Muscle layer of duodenum (tissue), 2 donors: Measurements from ENCODE around the gene KRTAP20-1.

ENCODE experiments used
- H3K27ac ChIP-seq: one replicate; pipeline ENCODE4 v1.7.0; 2013; ENCODE audit warnings: mild to moderate bottlenecking, low read length
- H3K27me3 ChIP-seq: one replicate; pipeline ENCODE4 v1.7.0; 2013; ENCODE audit warnings: low read depth, mild to moderate bottlenecking, control low read depth, low read length
- H3K36me3 ChIP-seq, 2 donors: one replicate each; pipeline ENCODE4 v1.7.0; 2013; ENCODE audit warnings: low read length in 2 of 2, control low read depth in 1 of 2, mild to moderate bottlenecking in 1 of 2; ENCODE audit not compliant: insufficient read depth in 2 of 2, control insufficient read depth in 1 of 2
- H3K4me1 ChIP-seq, 2 donors: one replicate each; pipeline ENCODE4 v1.7.0; 2013; ENCODE audit warnings: low read length in 2 of 2, mild to moderate bottlenecking in 2 of 2, control low read depth in 1 of 2, moderate library complexity in 1 of 2; ENCODE audit not compliant: insufficient read depth in 2 of 2, control insufficient read depth in 1 of 2
- H3K4me3 ChIP-seq, 2 donors: one replicate each; pipeline ENCODE4 v1.7.0; 2013; ENCODE audit warnings: low read length in 2 of 2, low read depth in 1 of 2, mild to moderate bottlenecking in 1 of 2
- H3K9me3 ChIP-seq, 2 donors: one replicate each; pipeline ENCODE4 v1.7.0; 2013; ENCODE audit warnings: low read length in 2 of 2, control low read depth in 1 of 2, mild to moderate bottlenecking in 1 of 2; ENCODE audit not compliant: control insufficient read depth in 1 of 2
- donor health status: healthy.

The KRTAP20-1 gene

GRCh38 chr21:30616125-30616524 lies at the start of gene KRTAP20-1:
KRTAP20-1 (plus strand) TSS chr21:30616425; CDS start chr21:30616455, 30 bp downstream.
- Histone ChIP-seq H3K4me3 (no peak within 1 kb of the TSS), H3K27ac (no peak within 1 kb of the TSS), H3K27me3 (no peaks in the 10 kb centered on the region), H3K36me3 (no peaks in the 10 kb centered on the region), H3K4me1 (no peaks in the 10 kb centered on the region), H3K9me3 (peaks cover 0 to 3% of the 10 kb centered on the region in 2 donors)

DNA sequence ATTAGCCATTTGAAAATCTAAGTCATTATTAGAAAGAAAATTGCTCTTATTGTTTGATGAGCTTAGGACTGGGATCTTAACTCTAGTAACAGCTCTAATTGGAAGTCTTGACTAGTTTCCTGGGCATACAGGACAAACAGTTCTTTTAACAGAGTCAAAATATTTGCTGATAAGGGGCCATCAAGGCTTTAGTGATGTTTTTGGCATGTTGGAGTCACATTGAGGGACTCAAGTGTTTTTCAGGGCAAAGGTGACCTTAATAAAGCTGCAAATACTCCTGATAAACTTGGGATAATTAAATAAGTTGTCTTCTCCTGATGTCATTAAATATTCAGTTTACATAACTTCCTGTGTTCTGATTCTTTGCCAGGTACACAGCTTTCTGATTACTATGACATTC lies 48.6 kb upstream of the KRTAP20-1 start:
- no peaks in the 10 kb centered on the region for H3K4me1 ChIP-seq
- no peaks in the 10 kb centered on the region for H3K36me3 ChIP-seq
- H3K27me3 ChIP-seq, result no peaks in the 10 kb centered on the region
- no peaks in the 10 kb centered on the region for H3K9me3 ChIP-seq
- H3K27ac ChIP-seq, result no peak overlapping the region
- no peak overlapping the region for H3K4me3 ChIP-seq

DNA sequence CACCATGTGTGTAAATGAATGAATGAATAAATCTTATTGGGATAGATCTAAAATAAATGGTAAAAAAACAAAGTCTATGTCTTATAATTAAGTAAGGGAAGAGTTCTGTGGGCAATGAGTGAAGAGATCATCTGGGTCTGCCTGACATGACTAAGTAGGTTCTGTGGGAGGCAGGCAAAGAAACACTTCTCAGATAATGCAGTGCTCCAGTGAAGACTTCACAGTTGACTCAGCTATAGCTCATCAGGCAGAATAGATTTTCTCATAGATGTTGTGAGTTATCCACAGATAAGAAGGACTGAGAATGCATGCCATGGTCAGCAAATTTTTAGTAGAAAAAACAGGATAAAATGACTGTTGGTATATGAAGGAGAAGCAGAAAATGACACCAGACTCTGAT lies 38.5 kb upstream of the KRTAP20-1 start:
- Histone ChIP-seq H3K9me3 (no peaks in the 10 kb centered on the region), H3K27ac (no peak overlapping the region), H3K36me3 (no peaks in the 10 kb centered on the region), H3K27me3 (no peaks in the 10 kb centered on the region), H3K4me1 (no peaks in the 10 kb centered on the region), H3K4me3 (no peak overlapping the region)

- H3K27ac ChIP-seq, result no peak overlapping the region
These were observed 36.9 kb upstream of the KRTAP20-1 start for GRCh38 chr21:30579346-30579745.

GRCh38 chr21:30580132-30580531 lies 36.1 kb upstream of the KRTAP20-1 start:
- no peak overlapping the region for H3K27ac ChIP-seq
- no peak overlapping the region for H3K4me3 ChIP-seq
- H3K36me3 ChIP-seq, result no peaks in the 10 kb centered on the region
- H3K9me3 ChIP-seq, result no peaks in the 10 kb centered on the region
- H3K27me3 ChIP-seq, result no peaks in the 10 kb centered on the region
- H3K4me1 ChIP-seq, result no peaks in the 10 kb centered on the region

More at GRCh38 chr21:30579346-30579745, 36.9 kb upstream of the KRTAP20-1 start:
- H3K27me3 ChIP-seq, result no peaks in the 10 kb centered on the region
- H3K4me1 ChIP-seq, result no peaks in the 10 kb centered on the region
- no peak overlapping the region for H3K4me3 ChIP-seq
- no peaks in the 10 kb centered on the region for H3K9me3 ChIP-seq
- H3K36me3 ChIP-seq, result no peaks in the 10 kb centered on the region

- no peaks in the 10 kb centered on the region for H3K36me3 ChIP-seq
- no peaks in the 10 kb centered on the region for H3K9me3 ChIP-seq
- H3K27ac ChIP-seq, result no peak overlapping the region
- no peak overlapping the region for H3K4me3 ChIP-seq
- no peaks in the 10 kb centered on the region for H3K27me3 ChIP-seq
- H3K4me1 ChIP-seq, result no peaks in the 10 kb centered on the region
These were observed 33.4 kb upstream of the KRTAP20-1 start for GRCh38 chr21:30582870-30583269.

DNA sequence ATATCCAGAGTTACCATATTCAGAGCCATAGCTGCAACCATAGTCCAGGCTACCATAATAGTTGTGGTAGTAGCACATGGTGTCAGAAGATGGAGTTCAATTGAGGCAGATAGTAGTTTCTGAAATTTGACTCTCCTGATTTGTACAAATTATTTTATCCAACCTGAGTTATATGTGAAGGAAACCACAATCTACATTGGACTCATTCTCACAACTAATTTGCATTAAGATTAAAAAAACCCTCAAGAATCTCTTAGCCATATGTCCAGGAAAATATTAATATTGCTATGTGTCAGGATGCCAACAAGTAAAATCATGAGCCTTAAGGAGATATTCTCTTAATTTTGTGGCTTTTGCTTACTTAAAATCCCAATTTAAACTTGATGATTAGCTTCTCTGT lies 25.9 kb upstream of the KRTAP20-1 start, which contains the start of gene KRTAP22-2:
TSS of gene KRTAP22-2 (minus strand) at position 101 of the 400 bp plus-strand sequence.
- no peaks in the 10 kb centered on the region for H3K27me3 ChIP-seq

GRCh38 chr21:30592140-30592539 lies 24.1 kb upstream of the KRTAP20-1 start, which contains the start of gene KRTAP6-3:
KRTAP6-3 (plus strand) TSS chr21:30592440; CDS start chr21:30592446, 6 bp downstream.
- Histone ChIP-seq H3K4me1 (no peaks in the 10 kb centered on the region), H3K36me3 (no peaks in the 10 kb centered on the region), H3K27me3 (no peaks in the 10 kb centered on the region), H3K27ac (no peak within 1 kb of the TSS), H3K9me3 (peaks cover 0 to 2% of the 10 kb centered on the region in 2 donors), H3K4me3 (no peak within 1 kb of the TSS)

More for the DNA sequence above, 25.9 kb upstream of the KRTAP20-1 start, which contains the start of gene KRTAP22-2:
- Histone ChIP-seq H3K27ac (no peak within 1 kb of the TSS), H3K4me3 (no peak within 1 kb of the TSS), H3K9me3 (peaks cover 0 to 2% of the 10 kb centered on the region in 2 donors), H3K36me3 (no peaks in the 10 kb centered on the region), H3K4me1 (no peaks in the 10 kb centered on the region)

GRCh38 chr21:30598802-30599201 lies 17.4 kb upstream of the KRTAP20-1 start, which contains the start of gene KRTAP6-2:
KRTAP6-2 (minus strand) TSS chr21:30598902; CDS start chr21:30598874, 28 bp downstream.
- Histone ChIP-seq H3K4me1 (no peaks in the 10 kb centered on the region), H3K4me3 (no peak within 1 kb of the TSS)

DNA sequence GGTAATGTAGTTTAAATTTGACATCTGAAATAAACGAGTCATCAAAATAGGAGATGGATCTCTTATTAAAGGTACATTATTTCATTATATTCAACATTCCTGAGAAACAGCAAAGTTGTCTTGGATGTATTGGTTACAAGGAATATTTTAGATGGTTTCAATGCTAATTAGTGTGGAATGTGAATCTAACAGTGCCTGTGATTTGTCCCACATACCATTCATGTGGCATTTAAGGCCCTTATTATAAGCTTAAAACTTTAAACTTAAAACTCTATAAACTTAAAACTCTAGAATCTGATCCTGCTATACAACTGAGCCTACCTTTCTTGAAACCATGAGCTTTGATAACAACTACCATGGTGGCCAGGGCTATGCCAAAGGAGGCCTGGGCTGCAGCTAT lies 15.4 kb upstream of the KRTAP20-1 start, which contains the start of gene KRTAP22-1:
TSS of gene KRTAP22-1 (plus strand) at position 301 of the 400 bp plus-strand sequence.
- no peaks in the 10 kb centered on the region for H3K9me3 ChIP-seq
- H3K27me3 ChIP-seq, result no peaks in the 10 kb centered on the region
- no peak within 1 kb of the TSS for H3K27ac ChIP-seq
- no peaks in the 10 kb centered on the region for H3K4me1 ChIP-seq
- H3K4me3 ChIP-seq, result no peak within 1 kb of the TSS
- H3K36me3 ChIP-seq, result no peaks in the 10 kb centered on the region

More at GRCh38 chr21:30598802-30599201, 17.4 kb upstream of the KRTAP20-1 start, which contains the start of gene KRTAP6-2:
- Histone ChIP-seq H3K27me3 (no peaks in the 10 kb centered on the region), H3K9me3 (peaks cover 0 to 2% of the 10 kb centered on the region in 2 donors), H3K36me3 (no peaks in the 10 kb centered on the region), H3K27ac (no peak within 1 kb of the TSS)

- H3K9me3 ChIP-seq, result no peaks in the 10 kb centered on the region
- no peak overlapping the region for H3K4me3 ChIP-seq
- no peaks in the 10 kb centered on the region for H3K4me1 ChIP-seq
- no peak overlapping the region for H3K27ac ChIP-seq
- H3K36me3 ChIP-seq, result no peaks in the 10 kb centered on the region
- H3K27me3 ChIP-seq, result no peaks in the 10 kb centered on the region
These were observed 10.3 kb upstream of the KRTAP20-1 start for GRCh38 chr21:30605968-30606367.

GRCh38 chr21:30612132-30612531 lies 4.1 kb upstream of the KRTAP20-1 start:
- Histone ChIP-seq H3K27ac (no peak overlapping the region), H3K27me3 (no peaks in the 10 kb centered on the region), H3K4me3 (no peak overlapping the region), H3K4me1 (no peaks in the 10 kb centered on the region), H3K36me3 (no peaks in the 10 kb centered on the region), H3K9me3 (peaks cover 0 to 3% of the 10 kb centered on the region in 2 donors)
